GM12892 (cell line): ENCODE data around the gene SMARCA2.

Experiments used
- DNase-seq: peaks from one replicate; pipeline ENCODE4 v3.0.0; 2011; ENCODE audit not compliant: insufficient read length
- FAIRE-seq: peaks from 2 replicates; lab custom pipeline; 2011; peaks lifted over from hg19 to GRCh38; lab: Jason Lieb, UNC
- POLR2A ChIP-seq: IDR thresholded peaks from 2 replicates; pipeline ENCODE4 v1.6.1; 2011; ENCODE audit warnings: low read depth, low read length, control low read depth
- POLR2AphosphoS5 ChIP-seq: IDR thresholded peaks from 2 replicates; pipeline ENCODE4 v1.6.1; 2011; ENCODE audit warnings: low read depth, low read length, control low read depth
- TAF1 ChIP-seq: IDR thresholded peaks from 2 replicates; pipeline ENCODE4 v1.6.1; 2011; ENCODE audit warnings: low read depth, mild to moderate bottlenecking, control low read depth, low read length, borderline replicate concordance

SMARCA2 gene

DNA sequence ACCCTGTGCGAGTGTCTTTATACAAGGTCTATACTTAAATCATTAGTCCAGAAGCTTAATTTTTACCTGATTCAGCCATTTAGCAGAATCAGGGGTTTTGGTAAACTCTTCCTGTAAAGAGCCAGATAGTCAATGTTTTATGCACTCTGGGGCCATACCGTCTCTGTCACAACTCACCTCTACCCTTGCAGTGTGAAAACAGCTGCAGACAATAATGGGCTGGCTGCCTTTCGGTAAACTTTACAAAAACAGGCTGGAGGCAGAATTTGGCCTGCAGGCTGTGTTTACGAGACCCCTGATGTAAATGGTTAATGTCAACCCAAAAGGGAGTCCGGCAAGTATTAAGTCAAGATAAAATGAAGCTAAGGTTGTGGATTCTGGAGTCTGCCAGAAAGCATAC is 32.8 kb downstream of the SMARCA2 start:
- TF ChIP-seq POLR2A: 0 out of 2 replicates have a peak, but pooled peaks have one; percentile 6
- no peak for TF ChIP-seq TAF1
- no peak for DNase-seq
- FAIRE-seq: no peak

GRCh38 chr9:2050236-2050635 is 35.1 kb downstream of the SMARCA2 start:
- DNase-seq: no peak

DNA sequence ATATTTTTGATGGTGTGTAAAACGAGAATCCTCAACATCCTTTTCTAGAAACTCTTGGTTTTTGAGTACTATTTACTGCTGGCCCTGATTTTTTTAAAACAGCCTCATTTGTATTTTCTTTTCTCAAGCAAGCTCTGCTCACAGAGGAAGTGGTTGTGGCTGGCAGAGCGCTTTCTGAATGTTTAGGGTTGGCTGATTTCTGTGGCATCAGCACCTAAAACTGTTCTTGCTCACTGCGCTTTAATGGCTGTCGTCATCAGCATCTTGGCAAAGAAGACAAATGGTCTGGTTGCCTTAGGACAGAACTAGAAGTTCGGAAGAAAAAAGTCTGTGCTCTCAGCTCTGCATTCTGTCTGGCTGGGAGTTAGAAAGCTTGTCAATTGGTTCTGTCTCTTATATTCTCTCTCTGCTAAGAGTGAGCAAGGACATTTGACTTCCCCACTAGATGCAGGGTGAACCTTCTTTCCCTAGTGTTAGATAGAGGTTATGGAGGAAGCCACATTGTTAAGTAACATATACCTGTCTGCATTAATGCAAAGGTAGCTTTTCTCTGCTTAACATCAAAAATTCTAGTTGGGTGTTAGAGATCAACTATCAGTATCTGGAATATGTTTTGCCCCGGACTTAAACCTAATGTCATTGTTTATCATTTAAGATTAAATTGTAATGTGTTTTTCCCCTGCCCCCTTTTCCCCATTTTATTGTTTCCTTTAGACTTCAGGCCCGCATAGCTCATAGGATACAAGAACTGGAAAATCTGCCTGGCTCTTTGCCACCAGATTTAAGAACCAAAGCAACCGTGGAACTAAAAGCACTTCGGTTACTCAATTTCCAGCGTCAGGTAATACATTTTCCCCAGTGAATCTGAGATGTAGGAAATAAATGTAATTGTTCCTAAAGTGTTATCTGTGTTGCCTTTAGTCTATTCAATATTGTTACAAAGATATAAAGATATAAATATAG is 39.0 kb downstream of the SMARCA2 start:
- FAIRE-seq (peak; percentile 94), DNase-seq (peak; percentile 22)
- no peak for TF ChIP-seq POLR2A
- 0 out of 2 replicates have a peak, but pooled peaks have one; percentile 24 for TF ChIP-seq POLR2AphosphoS5
- 0 out of 2 replicates have a peak, but pooled peaks have one; percentile 26 for TF ChIP-seq TAF1

More at GRCh38 chr9:2050236-2050635, 35.1 kb downstream of the SMARCA2 start:
- no peak for TF ChIP-seq POLR2A
- no peak for TF ChIP-seq TAF1
- TF ChIP-seq POLR2AphosphoS5: no peak
- no peak for FAIRE-seq

DNA sequence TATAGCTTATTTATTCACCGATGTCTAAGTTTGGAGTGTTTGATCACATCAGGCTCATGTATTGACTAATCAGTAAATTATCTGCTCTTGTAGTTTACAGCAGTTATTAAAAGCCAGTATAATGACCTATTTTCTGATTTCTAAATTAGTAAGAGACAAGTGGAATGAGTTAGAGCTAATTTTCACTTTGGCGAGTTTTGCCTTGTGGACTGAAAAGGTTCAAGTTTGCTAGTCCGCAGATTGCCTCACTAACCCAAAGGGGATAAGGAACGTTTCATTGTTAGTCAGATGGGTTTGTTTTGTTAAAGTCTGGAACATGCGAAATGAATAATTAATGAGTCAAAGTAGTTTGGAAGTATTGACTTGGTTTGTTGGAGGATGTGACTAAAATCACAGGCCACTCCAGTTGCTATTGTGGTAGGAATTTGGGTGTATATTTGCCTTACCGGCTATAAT is 40.1 kb downstream of the SMARCA2 start:
- DNase-seq (no peak), FAIRE-seq (peak; percentile 85)

GRCh38 chr9:2059274-2059929 is 44.3 kb downstream of the SMARCA2 start:
- DNase-seq (no peak), FAIRE-seq (no peak)
- no peak for TF ChIP-seq POLR2A
- TF ChIP-seq TAF1: no peak
- TF ChIP-seq POLR2AphosphoS5: no peak

More for the DNA sequence above, 40.1 kb downstream of the SMARCA2 start:
- TF ChIP-seq TAF1: no peak

DNA sequence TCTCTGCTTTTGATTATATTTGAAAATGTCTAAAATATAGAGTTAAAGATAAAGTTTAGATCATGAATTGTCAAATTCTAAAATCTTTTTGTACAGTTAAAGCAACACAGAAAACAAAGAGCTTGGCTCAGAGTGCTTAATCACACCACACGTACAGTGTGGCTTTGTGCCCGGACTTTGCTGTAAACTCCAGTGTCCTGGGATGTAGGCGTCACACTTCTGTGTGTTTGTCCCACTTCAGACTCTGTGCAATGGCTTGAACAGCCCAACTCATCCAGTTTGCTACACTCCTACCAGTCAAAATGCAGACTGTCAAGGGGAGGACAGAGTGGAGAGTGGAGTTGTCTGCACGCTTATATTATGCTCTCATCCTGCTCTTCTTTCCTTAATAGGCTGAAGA is 45.3 kb downstream of the SMARCA2 start:
- FAIRE-seq: peak; percentile 14
- no peak for TF ChIP-seq POLR2AphosphoS5
- TF ChIP-seq TAF1: no peak
- TF ChIP-seq POLR2A: no peak

DNA sequence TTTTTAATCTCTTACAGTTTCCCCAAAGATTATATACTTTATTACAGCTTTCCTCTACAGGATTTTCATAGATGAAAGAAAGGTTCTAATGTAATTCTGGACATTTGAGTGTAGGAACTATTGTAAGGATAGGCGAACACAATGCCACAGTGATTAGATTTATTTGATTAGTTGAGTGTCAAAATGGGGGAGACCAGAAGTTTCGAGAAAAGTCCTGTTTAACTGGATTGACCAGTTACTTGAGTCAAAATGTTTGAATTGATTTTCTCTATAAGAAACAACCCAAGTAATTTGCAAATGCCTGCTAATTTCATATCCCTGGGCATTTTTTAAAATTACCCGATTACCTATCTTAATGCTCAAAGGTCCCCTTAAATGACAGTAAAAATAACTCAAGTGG is 50.6 kb downstream of the SMARCA2 start:
- no peak for DNase-seq
- TF ChIP-seq TAF1 (no peak), POLR2A (no peak), POLR2AphosphoS5 (no peak)
- FAIRE-seq: no peak

More for the DNA sequence above, 45.3 kb downstream of the SMARCA2 start:
- DNase-seq: no peak

DNA sequence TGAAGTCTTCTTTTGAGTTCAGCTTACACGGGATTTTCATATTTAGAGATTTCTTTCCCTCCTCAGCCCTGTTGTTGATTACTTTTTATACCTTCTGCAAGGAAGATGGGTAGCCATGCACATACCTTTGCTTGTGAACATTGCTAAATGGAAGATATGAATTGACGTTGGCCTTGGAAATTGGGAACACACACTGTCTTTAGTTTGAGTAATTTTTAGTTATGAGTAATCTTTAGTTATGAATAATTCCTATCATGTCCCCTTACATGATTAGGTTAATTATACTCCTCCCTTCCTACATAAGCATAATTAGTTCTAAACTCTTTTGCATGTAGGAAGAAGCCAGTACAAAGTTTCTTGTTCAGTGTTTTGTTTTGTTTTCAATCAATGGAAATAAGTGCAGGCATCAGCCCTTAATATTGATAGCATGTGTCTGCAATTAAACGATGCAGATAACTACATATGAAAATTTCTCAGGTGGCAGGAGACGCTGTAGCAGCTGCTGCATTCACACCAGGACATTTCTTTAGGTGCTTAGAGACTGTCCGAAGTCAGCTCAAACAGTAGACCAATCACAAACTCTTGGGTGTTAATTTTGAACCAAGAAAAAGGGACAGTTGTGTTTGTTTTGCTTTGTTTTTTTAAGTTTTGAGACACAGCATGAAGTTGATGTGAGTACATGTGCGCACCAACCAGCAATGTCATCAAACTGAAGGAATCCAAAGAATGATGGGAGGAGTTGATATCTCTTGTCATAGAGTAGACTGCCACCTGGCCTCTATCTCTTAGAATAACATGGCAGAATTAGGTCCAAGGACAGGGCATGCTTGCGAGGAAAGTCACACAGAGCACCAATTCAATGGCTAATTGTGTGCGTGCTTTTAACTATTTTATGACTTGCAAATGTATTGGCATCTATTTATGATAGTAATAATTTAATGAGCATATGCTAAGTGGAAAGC is 51.4 kb downstream of the SMARCA2 start:
- no peak for DNase-seq
- FAIRE-seq: peak; percentile 50

GRCh38 chr9:2072752-2073405 is 57.7 kb downstream of the SMARCA2 start:
- FAIRE-seq (no peak), DNase-seq (no peak)
- TF ChIP-seq POLR2A (no peak), TAF1 (no peak), POLR2AphosphoS5 (no peak)

More for the DNA sequence above, 51.4 kb downstream of the SMARCA2 start:
- TF ChIP-seq POLR2A (no peak), POLR2AphosphoS5 (no peak), TAF1 (no peak)

GRCh38 chr9:2082772-2083171 is 67.6 kb downstream of the SMARCA2 start:
- TF ChIP-seq POLR2A: no peak
- TF ChIP-seq POLR2AphosphoS5: no peak
- TF ChIP-seq TAF1: no peak
- FAIRE-seq: no peak
- DNase-seq: no peak
